HCT116 (cell line): ENCODE measurements around the gene DPYD. TPM values are rescaled to one million over a fixed set of nuclear protein-coding genes. Genes with fewer than 3 reads are reported as not detected.

ENCODE experiments used
- ATAC-seq: fragments of 200-7000 bp; cut with Tn5 transposase; 2 replicates; pipeline ENCODE4 v1.9.1; 2020; ENCODE audit warnings: mild to moderate bottlenecking, moderate library complexity
- BruUV-seq: library from RNA; stranded (reverse); fragments of 400-500 nt; replicated peaks from 2 replicates; lab custom pipeline; 2021; lab: Mats Ljungman, UMichigan
- CTCF ChIA-PET: fragments of 300-600 bp; sonication (Branson Sonifier 250); formaldehyde crosslinking; loops from one replicate; lab custom pipeline; 2021; ENCODE audit warnings: antibody characterized with exemption; lab: Charles Lee
- POLR2A ChIA-PET: fragments of 300-600, 350-600 bp; sonication (Branson Sonifier 250); formaldehyde crosslinking; loops from one replicate; lab custom pipeline; 2021; ENCODE audit warnings: antibody characterized with exemption; lab: Charles Lee
- RAD21 ChIA-PET, 2 experiments: fragments of 300-600 bp; sonication (Branson Sonifier 250); formaldehyde crosslinking; loops; one replicate each; lab custom pipeline; 2023; ENCODE audit warnings: low total read pairs in 2 of 2; ENCODE audit not compliant: uncharacterized antibody in 2 of 2, unreplicated experiment in 2 of 2, low non-redundant PET in 1 of 2; lab: Charles Lee
- DNase-seq: peaks from one replicate; pipeline ENCODE4 v3.0.0-alpha.2; 2010; ENCODE audit warnings: low read depth, low spot score
- H2AFZ ChIP-seq: fragments of 200-600 bp; shearing (Covaris generic), sonication (generic); 2 replicates; pipeline ENCODE4 v1.6.1; 2017; ENCODE audit warnings: low read depth, mixed run types, mixed read lengths, antibody characterized with exemption, low read length; ENCODE audit not compliant: poor library complexity, severe bottlenecking
- H3K27ac ChIP-seq: 2 replicates; pipeline ENCODE4 v1.5.1; 2012; ENCODE audit warnings: low read depth, low read length
- H3K27me3 ChIP-seq: fragments of 200-600 bp; sonication (generic); 2 replicates; pipeline ENCODE4 v1.6.1; 2016; ENCODE audit warnings: mixed run types, low read length, mixed read lengths; ENCODE audit not compliant: insufficient read depth
- H3K36me3 ChIP-seq, 2 experiments: fragments of 200-500 bp in 1 of 2; fragments of 200-600 bp in 1 of 2; sonication (Bioruptor generic) in 1 of 2; sonication (generic) in 1 of 2; 2 replicates each; pipeline versions ENCODE4 v1.5.1 to v1.6.1; 2014 to 2016; ENCODE audit warnings: low read length in 2 of 2, inconsistent platforms in 1 of 2, mixed read lengths in 1 of 2, mixed run types in 1 of 2; ENCODE audit not compliant: insufficient read depth in 2 of 2, control insufficient read depth in 1 of 2
- H3K4me1 ChIP-seq, 2 experiments: fragments of 200-600 bp in 1 of 2; sonication (generic) in 1 of 2; 2 replicates each; pipeline versions ENCODE4 v1.5.1 to v1.6.1; 2012 to 2017; ENCODE audit warnings: low read length in 2 of 2, inconsistent platforms in 1 of 2, mild to moderate bottlenecking in 1 of 2, mixed read lengths in 1 of 2, mixed run types in 1 of 2, moderate library complexity in 1 of 2; ENCODE audit not compliant: insufficient read depth in 2 of 2, control insufficient read depth in 1 of 2
- H3K4me2 ChIP-seq: fragments of 200-600 bp; sonication (generic); 2 replicates; pipeline ENCODE4 v1.6.1; 2017; ENCODE audit warnings: mixed run types, low read length, mixed read lengths
- H3K4me3 ChIP-seq, 2 experiments: fragments of 200-600 bp in 1 of 2; sonication (generic) in 1 of 2; replicated peaks in 1 of 2; 2 replicates each; pipeline ENCODE4 v1.5.1; 2011 to 2016; ENCODE audit warnings: low read length in 2 of 2, control low read depth in 1 of 2, low read depth in 1 of 2, mild to moderate bottlenecking in 1 of 2, mixed read lengths in 1 of 2, mixed run types in 1 of 2
- H3K79me2 ChIP-seq: fragments of 200-600 bp; sonication (generic); 2 replicates; pipeline ENCODE4 v1.6.1; 2017; ENCODE audit warnings: mild to moderate bottlenecking, mixed run types, low read length, moderate library complexity, mixed read lengths; ENCODE audit not compliant: insufficient read depth
- H3K9ac ChIP-seq: fragments of 200-600 bp; sonication (generic); 2 replicates; pipeline ENCODE4 v1.6.1; 2016; ENCODE audit warnings: low read length, mixed read lengths
- H3K9me2 ChIP-seq: fragments of 200-600 bp; sonication (generic), shearing (Covaris generic); 2 replicates; pipeline ENCODE4 v1.6.1; 2017; ENCODE audit warnings: mixed run types, mild to moderate bottlenecking, moderate library complexity; ENCODE audit not compliant: insufficient read depth
- H3K9me3 ChIP-seq, 2 experiments: fragments of 200-500 bp in 1 of 2; fragments of 200-600 bp in 1 of 2; sonication (Bioruptor generic) in 1 of 2; sonication (generic) in 1 of 2; 2 replicates each; pipeline ENCODE4 v1.6.1; 2014 to 2017; ENCODE audit warnings: low read length in 2 of 2, mixed read lengths in 2 of 2, inconsistent platforms in 1 of 2, low read depth in 1 of 2, mild to moderate bottlenecking in 1 of 2, mixed run types in 1 of 2, moderate library complexity in 1 of 2; ENCODE audit not compliant: control insufficient read depth in 1 of 2, insufficient read depth in 1 of 2
- H4K20me1 ChIP-seq: fragments of 200-600 bp; sonication (generic), shearing (Covaris generic); 2 replicates; pipeline ENCODE4 v1.6.1; 2017; ENCODE audit warnings: mixed run types, mild to moderate bottlenecking, moderate library complexity; ENCODE audit not compliant: insufficient read depth
- CBX3 ChIP-seq: IDR thresholded peaks from 2 replicates; pipeline ENCODE4 v1.6.1; 2012; ENCODE audit warnings: low read depth
- CTCF ChIP-seq, 3 experiments: fragments of 200-600 bp in 1 of 3; sonication (generic) in 1 of 3; IDR thresholded peaks in 2 of 3; conservative IDR thresholded peaks in 1 of 3; 2 replicates each; pipeline ENCODE4 v1.5.1; 2012 to 2017; ENCODE audit warnings: low read depth in 2 of 3, low read length in 2 of 3, antibody characterized with exemption in 1 of 3, borderline replicate concordance in 1 of 3, control low read depth in 1 of 3, mild to moderate bottlenecking in 1 of 3, mixed read lengths in 1 of 3, mixed run types in 1 of 3, moderate library complexity in 1 of 3; ENCODE audit not compliant: insufficient read depth in 1 of 3
- EGR1 ChIP-seq: IDR thresholded peaks from 2 replicates; pipeline ENCODE4 v1.6.1; 2012; ENCODE audit warnings: low read depth
- EZH2 ChIP-seq: fragments of 200-600 bp; sonication (generic); IDR thresholded peaks from 2 replicates; pipeline ENCODE4 v1.6.1; 2017; ENCODE audit warnings: antibody characterized with exemption, mixed run types
- EZH2phosphoT487 ChIP-seq: fragments of 200-600 bp; IDR thresholded peaks from 2 replicates; pipeline ENCODE4 v1.6.1; 2018; ENCODE audit warnings: antibody characterized with exemption, borderline replicate concordance
- FOSL1 ChIP-seq: IDR thresholded peaks from 2 replicates; pipeline ENCODE4 v1.6.1; 2012; ENCODE audit warnings: low read depth
- MAX ChIP-seq: IDR thresholded peaks from 2 replicates; pipeline ENCODE4 v1.6.1; 2012
- POLR2AphosphoS5 ChIP-seq: IDR thresholded peaks from 2 replicates; pipeline ENCODE4 v1.6.1; 2011; ENCODE audit warnings: mild to moderate bottlenecking, low read depth, low read length, moderate library complexity
- REST ChIP-seq: IDR thresholded peaks from 2 replicates; pipeline ENCODE4 v1.6.1; 2012; ENCODE audit warnings: low read depth
- SIN3A ChIP-seq: IDR thresholded peaks from 2 replicates; pipeline ENCODE4 v1.6.1; 2012; ENCODE audit warnings: low read depth
- SP1 ChIP-seq: IDR thresholded peaks from 2 replicates; pipeline ENCODE4 v1.6.1; 2012; ENCODE audit warnings: low read depth
- SRF ChIP-seq: IDR thresholded peaks from 2 replicates; pipeline ENCODE4 v1.6.1; 2012; ENCODE audit warnings: low read depth
- YY1 ChIP-seq: IDR thresholded peaks from 2 replicates; pipeline ENCODE4 v1.6.1; 2011; ENCODE audit warnings: low read length, low read depth, moderate library complexity, mild to moderate bottlenecking; ENCODE audit not compliant: insufficient replicate concordance; ENCODE audit errors: extremely low read depth
- ZBTB33 ChIP-seq: IDR thresholded peaks from 2 replicates; pipeline ENCODE4 v1.6.1; 2011; ENCODE audit warnings: mild to moderate bottlenecking, low read length, moderate library complexity; ENCODE audit not compliant: insufficient replicate concordance; ENCODE audit errors: extremely low read depth
- ZFX ChIP-seq: fragments of 450-650 bp; IDR thresholded peaks from 2 replicates; pipeline ENCODE4 v1.6.1; 2017
- intact Hi-C: fragments of 100-400 bp; cut with micrococcal nuclease; formaldehyde crosslinking; loops from 2 replicates; pipeline ENCODE4 v1.10.0; 2022
- total RNA-seq: library from RNA; stranded (reverse); gene quantifications from one replicate; pipeline ENCODE4 v1.2.1, GENCODE V29; 2021; ENCODE audit not compliant: unreplicated experiment
- TF ChIP-seq, protein P1 (sequence below): IDR thresholded peaks from 2 replicates; pipeline ENCODE4 v1.6.1; 2012

Gene DPYD
- total RNA-seq, 1 experiment from 2014 or later: 1.7 TPM

DNA sequence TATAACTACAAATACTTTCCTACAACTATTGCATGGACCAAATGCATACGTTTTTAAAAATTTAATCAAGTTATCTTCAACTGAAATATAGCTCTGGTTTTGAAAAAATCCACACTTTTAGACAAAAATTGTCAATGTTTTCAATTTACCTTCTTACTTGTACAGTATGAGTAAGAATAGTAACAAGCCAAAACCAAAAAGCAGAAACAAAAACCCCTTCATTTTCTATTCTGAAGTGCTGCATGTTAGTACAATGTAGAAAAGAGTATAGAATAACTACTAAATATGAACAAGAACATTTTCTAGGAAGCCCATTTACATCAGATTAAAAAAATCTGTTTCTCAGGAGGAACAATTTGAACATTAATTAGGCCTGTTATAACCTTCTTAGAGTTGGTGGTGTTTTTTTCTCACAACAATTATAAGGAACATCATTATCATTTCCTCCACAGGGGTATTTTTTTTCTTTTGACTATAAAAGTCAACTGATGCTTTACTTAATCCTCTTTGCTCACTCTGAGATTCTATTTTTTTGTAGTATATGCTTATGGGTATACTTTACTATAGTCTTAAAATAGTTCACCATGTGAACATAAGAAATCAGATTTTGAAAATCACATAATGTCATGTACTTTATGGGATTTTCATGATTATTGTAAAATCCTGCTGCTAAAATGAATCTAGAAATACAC is 723.9 kb downstream of the DPYD start:
- intact Hi-C loops: no loop called here
- no peaks in the 10 kb centered on the region for H4K20me1 ChIP-seq
- no peaks in the 10 kb centered on the region for H3K9me3 ChIP-seq
- POLR2A ChIA-PET: no interaction called here
- H2AFZ ChIP-seq: no peak overlapping the region
- RAD21 ChIA-PET: no interaction called here
- no peak overlapping the region for H3K4me2 ChIP-seq
- no peak for DNase-seq
- no peaks in the 10 kb centered on the region for H3K9me2 ChIP-seq
- no peaks in the 10 kb centered on the region for H3K36me3 ChIP-seq
- ATAC-seq: no peak
- no TSS peak for BruUV-seq
- H3K4me1 ChIP-seq: peaks cover 4 to 11% of the 10 kb centered on the region in 2 experiments; a peak in 3 of 4 replicates
- H3K9ac ChIP-seq: no peak overlapping the region
- no peaks in the 10 kb centered on the region for H3K79me2 ChIP-seq
- TF ChIP-seq CTCF (IDR thresholded peaks at IDR 0.05 in 2 of 3, conservative IDR thresholded peaks at IDR 0.05 in 1 of 3; ENCODE audit: borderline replicate concordance in 1 of 3, insufficient read depth in 1 of 3, low read depth in 2 of 3, low read length in 2 of 3) (no peak), EGR1 (no peak), ZFX (no peak), YY1 (no peak), EZH2 (no peak), SIN3A (no peak), POLR2AphosphoS5 (no peak), ZBTB33 (no peak), EZH2phosphoT487 (no peak), FOSL1 (no peak), SP1 (no peak), REST (no peak), SRF (no peak), CBX3 (no peak), MAX (no peak)
- TF ChIP-seq, protein P1, sequence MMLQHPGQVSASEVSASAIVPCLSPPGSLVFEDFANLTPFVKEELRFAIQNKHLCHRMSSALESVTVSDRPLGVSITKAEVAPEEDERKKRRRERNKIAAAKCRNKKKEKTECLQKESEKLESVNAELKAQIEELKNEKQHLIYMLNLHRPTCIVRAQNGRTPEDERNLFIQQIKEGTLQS: no peak
- CTCF ChIA-PET: no interaction called here
- H3K4me3 ChIP-seq: no peak overlapping the region
- H3K27me3 ChIP-seq: no peaks in the 10 kb centered on the region
- no peak overlapping the region for H3K27ac ChIP-seq
